A673 (cell line): ENCODE data around the gene NDUFB1. TPM values are rescaled to one million over a fixed set of nuclear protein-coding genes. Genes with fewer than 3 reads are reported as not detected.

Source experiments
- BruUV-seq: library from RNA; stranded (reverse); fragments of 400-500 nt; replicated peaks from 2 replicates; lab custom pipeline; 2021; lab: Mats Ljungman, UMichigan
- CTCF ChIA-PET: fragments of 300-600 bp; sonication (Branson Sonifier 250); formaldehyde crosslinking; loops from one replicate; lab custom pipeline; 2022; ENCODE audit warnings: antibody characterized with exemption; lab: Charles Lee
- POLR2A ChIA-PET: fragments of 300-600 bp; sonication (Branson Sonifier 250); formaldehyde crosslinking; loops from one replicate; lab custom pipeline; 2022; ENCODE audit warnings: antibody characterized with exemption; ENCODE audit not compliant: low non-redundant PET; lab: Charles Lee
- DNase-seq: peaks from one replicate; pipeline ENCODE4 v3.0.0-alpha.2; 2015; ENCODE audit warnings: low spot score
- H3K27ac ChIP-seq: fragments of 200-600 bp; sonication (generic); 2 replicates; pipeline ENCODE4 v1.5.1; 2016; ENCODE audit warnings: mixed run types, low read depth, mild to moderate bottlenecking, mixed read lengths, antibody characterized with exemption, low read length; ENCODE audit not compliant: poor library complexity, severe bottlenecking
- H3K27me3 ChIP-seq: fragments of 200-600 bp; sonication (generic); replicated peaks from 2 replicates; pipeline ENCODE4 v1.6.1; 2017; ENCODE audit warnings: mixed run types, low read depth, mild to moderate bottlenecking, mixed read lengths, antibody characterized with exemption, low read length; ENCODE audit not compliant: insufficient read depth, poor library complexity
- H3K36me3 ChIP-seq: fragments of 200-600 bp; sonication (generic); 2 replicates; pipeline ENCODE4 v1.6.1; 2016; ENCODE audit warnings: mixed run types, mild to moderate bottlenecking, mixed read lengths, antibody characterized with exemption, low read length; ENCODE audit not compliant: insufficient read depth, poor library complexity, severe bottlenecking
- H3K4me1 ChIP-seq: fragments of 200-600 bp; sonication (generic); 2 replicates; pipeline ENCODE4 v1.6.1; 2017; ENCODE audit warnings: mixed run types, mild to moderate bottlenecking, mixed read lengths, antibody characterized with exemption, low read length; ENCODE audit not compliant: insufficient read depth, poor library complexity, severe bottlenecking
- H3K4me3 ChIP-seq: fragments of 200-600 bp; sonication (generic); 2 replicates; pipeline ENCODE4 v1.5.1; 2016; ENCODE audit warnings: low read depth, mixed run types, mild to moderate bottlenecking, mixed read lengths, low read length; ENCODE audit not compliant: poor library complexity, severe bottlenecking
- H3K9me3 ChIP-seq: fragments of 200-600 bp; sonication (generic); 2 replicates; pipeline ENCODE4 v1.6.1; 2016; ENCODE audit warnings: mixed run types, low read depth, mild to moderate bottlenecking, mixed read lengths, antibody characterized with exemption, low read length; ENCODE audit not compliant: poor library complexity, severe bottlenecking
- CTCF ChIP-seq: fragments of 300-800, 200-600 bp; sonication (generic); conservative IDR thresholded peaks from 2 replicates; pipeline ENCODE4 v1.5.1; 2017; ENCODE audit warnings: low read depth, mild to moderate bottlenecking, antibody characterized with exemption, low read length, moderate library complexity, mixed read lengths
- EZH2 ChIP-seq: fragments of 200-600 bp; sonication (generic); IDR thresholded peaks from 2 replicates; pipeline ENCODE4 v1.6.1; 2017; ENCODE audit warnings: borderline replicate concordance, low read depth, mild to moderate bottlenecking, mixed read lengths, antibody characterized with exemption, low read length; ENCODE audit not compliant: poor library complexity, severe bottlenecking
- intact Hi-C: fragments of 100-400 bp; cut with micrococcal nuclease; formaldehyde crosslinking; loops from one replicate; pipeline ENCODE4 v1.10.0; 2022; ENCODE audit not compliant: unreplicated experiment
- total RNA-seq: library from RNA; stranded (reverse); gene quantifications from 2 replicates; pipeline ENCODE4 v1.2.3, GENCODE V29; 2021

NDUFB1 gene
- total RNA-seq, 1 experiment from 2014 or later = 140 TPM

GRCh38 chr14:92144708-92145107 lies 23.2 kb upstream of the NDUFB1 start:
- H3K36me3 ChIP-seq = peaks cover 78% of the 10 kb centered on the region
- CTCF ChIA-PET = interaction anchor here (0.6 kb wide), 1 partner anchor 12 kb away, joined by 3 read pairs; no protein-coding TSS in a partner anchor
- H3K27ac ChIP-seq = no peak overlapping the region
- no peaks in the 10 kb centered on the region for H3K27me3 ChIP-seq
- no peaks in the 10 kb centered on the region for H3K9me3 ChIP-seq
- no peak overlapping the region for H3K4me3 ChIP-seq
- intact Hi-C loops = no loop called here
- BruUV-seq = no TSS peak
- H3K4me1 ChIP-seq = no peaks in the 10 kb centered on the region
- DNase-seq = no peak
- TF ChIP-seq EZH2 (no peak), CTCF (no peak)
- POLR2A ChIA-PET = no interaction called here

- ChIA-PET POLR2A (no interaction called here), CTCF (no interaction called here)
- intact Hi-C loops = no loop called here
- H3K27me3 ChIP-seq = no peaks in the 10 kb centered on the region
- TF ChIP-seq CTCF (no peak), EZH2 (no peak)
- no peak overlapping the region for H3K4me3 ChIP-seq
- peaks cover 79% of the 10 kb centered on the region for H3K36me3 ChIP-seq
- H3K9me3 ChIP-seq = no peaks in the 10 kb centered on the region
- no peak for DNase-seq
- no peaks in the 10 kb centered on the region for H3K4me1 ChIP-seq
- H3K27ac ChIP-seq = no peak overlapping the region
- BruUV-seq = no TSS peak
Observed at GRCh38 chr14:92143962-92144361, 22.5 kb upstream of the NDUFB1 start.

GRCh38 chr14:92143309-92143708 lies 21.8 kb upstream of the NDUFB1 start:
- no peaks in the 10 kb centered on the region for H3K4me1 ChIP-seq
- no TSS peak for BruUV-seq
- intact Hi-C loops = no loop called here
- ChIA-PET POLR2A (no interaction called here), CTCF (no interaction called here)
- H3K27ac ChIP-seq = no peak overlapping the region
- no peaks in the 10 kb centered on the region for H3K27me3 ChIP-seq
- TF ChIP-seq CTCF (no peak), EZH2 (no peak)
- no peak overlapping the region for H3K4me3 ChIP-seq
- no peaks in the 10 kb centered on the region for H3K9me3 ChIP-seq
- H3K36me3 ChIP-seq = peaks cover 81% of the 10 kb centered on the region
- DNase-seq = no peak
